Measurements from ENCODE around the gene PTPN22. TPM values are rescaled to one million over a fixed set of nuclear protein-coding genes. Genes with fewer than 3 reads are reported as not detected.
A peak's percentile ranks its signal among the peaks of the same experiment; 100 is the strongest.

The PTPN22 gene
- 10 to 100 TPM; 62.8 to 74.6 TPM for total RNA-seq

DNA sequence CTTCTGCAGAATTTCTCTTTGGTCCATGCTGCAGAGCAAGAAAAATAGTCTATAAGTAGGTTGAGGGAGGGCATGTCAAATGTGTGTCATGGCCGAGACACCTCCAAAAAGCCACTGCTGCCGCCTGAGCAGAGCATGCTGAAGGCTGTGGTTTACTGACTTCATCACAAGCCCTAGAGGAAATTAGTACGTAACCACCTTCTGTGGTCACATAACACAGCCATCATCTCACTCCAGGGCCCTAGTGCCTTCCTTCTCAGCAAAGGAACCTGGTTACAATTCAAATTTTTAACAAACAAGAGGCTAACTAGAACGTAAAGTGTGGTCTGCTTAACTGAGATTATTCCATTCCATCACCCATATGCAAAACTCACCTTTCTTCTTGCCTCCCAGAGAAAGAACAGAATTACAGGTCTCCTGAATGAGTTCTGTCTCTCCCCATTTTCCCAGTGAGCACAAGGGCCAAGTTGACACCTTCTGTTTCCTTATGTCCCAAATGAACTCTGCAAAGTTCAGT is at the start of gene PTPN22:
TSS of gene PTPN22 (minus strand) at position 116 of the 517 bp plus-strand sequence.
- no peaks in the 10 kb centered on the region for H3K27me3 Mint-ChIP-seq
- CTCF ChIA-PET, result no interaction called here
- POLR2A ChIA-PET, result interaction anchor here (0.9 kb wide), 1 partner anchor 32 kb away, joined by 3 read pairs; the partner anchor contains the start of gene AP4B1

DNA sequence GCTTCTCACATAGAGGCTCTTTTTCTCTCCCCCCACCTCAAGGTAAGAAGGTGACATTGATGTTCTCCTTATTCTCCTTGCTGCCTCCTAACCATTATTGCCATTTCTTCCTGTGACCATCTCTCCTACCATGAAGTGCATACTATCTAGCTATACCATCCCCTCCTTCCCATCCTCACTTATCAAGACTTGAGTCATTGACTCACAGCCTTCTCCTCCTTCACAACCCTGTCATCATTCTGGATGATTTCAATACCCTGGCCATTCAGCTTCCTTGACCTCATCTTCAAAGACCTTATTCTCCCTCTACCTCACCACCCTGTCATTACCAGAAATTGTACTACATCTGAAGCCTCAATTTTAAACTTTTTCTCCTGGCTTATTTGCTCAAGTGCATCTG is 46.7 kb upstream of the PTPN22 start:
- DNase-seq, result no peak
- POLR2A ChIA-PET, result no interaction called here
- CTCF ChIA-PET, result interaction anchor here (0.6 to 1.1 kb wide), 4 partner anchors 12 to 1322 kb away, joined by 3 read pairs; no protein-coding TSS in a partner anchor
- Mint-ChIP-seq H3K27me3 (peaks cover 6% of the 10 kb centered on the region), H3K9me3 (no peaks in the 10 kb centered on the region), H3K36me3 (ENCODE audit: low read depth) (peaks cover 12% of the 10 kb centered on the region), H3K4me3 (no peak overlapping the region), H3K4me1 (no peaks in the 10 kb centered on the region), H3K27ac (no peak overlapping the region)

More for the DNA sequence above, at the start of gene PTPN22:
- Mint-ChIP-seq H3K27ac (peak within 1 kb of the TSS; percentile 98), H3K9me3 (no peaks in the 10 kb centered on the region), H3K4me3 (peak within 1 kb of the TSS; percentile 92), H3K4me1 (peaks cover 73% of the 10 kb centered on the region), H3K36me3 (ENCODE audit: low read depth) (peaks cover 36% of the 10 kb centered on the region)
- DNase-seq, result peak; percentile 90

DNA sequence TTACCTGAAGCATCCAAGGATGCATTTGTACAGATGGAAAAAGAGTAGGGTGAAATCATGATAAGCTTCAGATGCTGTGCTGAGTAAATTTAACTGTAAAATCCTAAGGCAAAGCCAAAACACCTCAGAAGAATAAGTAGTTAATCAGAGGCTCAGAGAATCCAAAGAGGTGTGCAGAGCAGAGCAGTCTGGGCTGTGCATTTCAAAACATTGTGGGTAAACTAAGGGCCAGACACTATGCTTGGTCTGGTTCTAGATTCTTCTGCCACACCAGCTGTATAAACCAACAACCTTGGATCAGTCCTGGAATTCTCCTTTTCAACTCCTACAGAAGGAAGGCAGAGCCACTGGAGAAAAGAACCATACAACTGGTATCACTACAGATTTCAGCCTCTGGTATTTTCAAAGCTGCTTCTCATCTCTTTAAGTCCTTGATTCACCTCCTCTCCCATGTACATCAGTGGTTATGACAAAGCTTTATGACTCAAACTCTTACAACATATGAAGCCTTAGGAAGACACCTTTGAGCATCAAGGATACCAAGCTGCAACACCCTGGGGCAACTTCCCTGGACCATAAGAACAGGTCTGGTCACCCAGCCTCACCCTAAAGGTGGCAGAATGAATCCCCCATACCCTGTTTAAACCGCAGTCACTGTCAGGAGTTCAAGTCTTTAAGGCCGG is 46.0 kb upstream of the PTPN22 start:
- Mint-ChIP-seq H3K27ac (no peak overlapping the region), H3K4me3 (no peak overlapping the region), H3K36me3 (ENCODE audit: low read depth) (peaks cover 14% of the 10 kb centered on the region), H3K27me3 (peaks cover 2% of the 10 kb centered on the region), H3K9me3 (no peaks in the 10 kb centered on the region), H3K4me1 (no peaks in the 10 kb centered on the region)
- ChIA-PET CTCF (interaction anchor here (0.7 to 1.6 kb wide), 6 partner anchors 11 to 132 kb away, joined by 3 to 5 read pairs (median 3); partner anchors contain the start of gene HIPK1), POLR2A (no interaction called here)
- no peak for DNase-seq

DNA sequence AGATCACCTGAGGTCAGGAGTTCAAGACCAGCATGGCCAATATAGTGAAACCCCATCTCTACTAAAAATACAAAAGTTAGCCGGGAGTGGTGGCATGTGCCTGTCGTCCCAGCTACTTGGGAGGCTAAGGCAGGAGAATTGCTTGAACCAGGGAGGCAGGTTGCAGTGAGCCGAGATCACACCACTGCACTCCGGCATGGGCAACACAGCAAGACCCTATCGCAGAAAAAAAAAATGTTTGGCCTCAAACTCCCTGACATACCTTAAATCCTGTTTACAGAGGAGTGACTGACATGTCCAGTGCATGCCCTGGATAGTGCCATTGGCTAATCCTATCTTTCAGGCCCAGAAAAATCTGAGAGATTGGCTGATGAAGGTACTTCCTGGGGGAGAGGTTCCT is 45.5 kb upstream of the PTPN22 start:
- no peak overlapping the region for H3K4me3 Mint-ChIP-seq
- no peaks in the 10 kb centered on the region for H3K4me1 Mint-ChIP-seq
- ChIA-PET POLR2A (no interaction called here), CTCF (interaction anchor here (0.7 to 1.8 kb wide), 5 partner anchors 11 to 17 kb away, joined by 3 to 8 read pairs (median 3); partner anchors contain the start of genes AP4B1, DCLRE1B and HIPK1)
- H3K9me3 Mint-ChIP-seq, result no peaks in the 10 kb centered on the region
- no peak overlapping the region for H3K27ac Mint-ChIP-seq
- DNase-seq, result no peak
- H3K27me3 Mint-ChIP-seq, result no peaks in the 10 kb centered on the region
- H3K36me3 Mint-ChIP-seq (ENCODE audit: low read depth), result peaks cover 16% of the 10 kb centered on the region

DNA sequence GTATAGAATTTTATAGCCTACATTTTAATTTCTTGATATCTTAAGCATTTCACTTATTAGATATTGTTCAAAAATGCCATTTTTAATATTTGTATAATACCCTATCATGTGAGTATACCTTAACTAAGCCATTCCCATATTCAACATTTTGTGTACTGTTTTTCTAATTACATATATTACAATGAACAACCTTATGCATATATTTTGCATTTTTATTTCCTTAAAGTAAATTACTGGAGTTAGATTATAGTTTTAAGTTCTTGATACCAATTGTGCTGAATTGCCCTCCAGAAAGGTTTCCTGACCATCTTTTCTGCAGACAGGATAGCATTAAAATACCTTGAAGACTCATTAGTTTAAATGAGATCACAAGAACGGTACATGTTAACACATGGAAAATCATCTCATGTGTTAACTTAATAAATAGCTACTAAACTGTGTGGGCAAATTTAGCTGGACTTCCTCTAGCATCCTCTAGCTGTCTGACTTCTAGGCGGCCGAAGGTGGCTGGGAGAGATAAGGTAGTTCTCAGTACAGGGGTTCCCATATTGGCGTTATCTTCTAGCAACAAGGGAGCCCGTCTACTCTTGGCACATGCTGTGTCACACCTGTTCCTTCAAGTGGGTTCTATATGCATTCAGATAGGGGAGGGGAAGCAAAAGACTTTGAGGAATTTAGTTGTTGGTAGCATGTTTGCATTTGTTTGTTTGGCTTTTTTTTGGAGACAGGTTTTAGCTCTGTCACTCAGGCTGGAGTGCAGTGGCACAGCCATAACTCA is 42.6 kb upstream of the PTPN22 start:
- H3K27me3 Mint-ChIP-seq, result no peaks in the 10 kb centered on the region
- no peak overlapping the region for H3K4me3 Mint-ChIP-seq
- DNase-seq, result no peak
- H3K27ac Mint-ChIP-seq, result no peak overlapping the region
- H3K9me3 Mint-ChIP-seq, result no peaks in the 10 kb centered on the region
- CTCF ChIA-PET, result interaction anchor here (0.6 to 1.2 kb wide), 3 partner anchors 10 to 654 kb away, joined by 3 to 5 read pairs (median 3); partner anchors contain the start of genes AP4B1 and HIPK1
- H3K4me1 Mint-ChIP-seq, result peaks cover 13% of the 10 kb centered on the region
- H3K36me3 Mint-ChIP-seq (ENCODE audit: low read depth), result peaks cover 40% of the 10 kb centered on the region
- POLR2A ChIA-PET, result no interaction called here

DNA sequence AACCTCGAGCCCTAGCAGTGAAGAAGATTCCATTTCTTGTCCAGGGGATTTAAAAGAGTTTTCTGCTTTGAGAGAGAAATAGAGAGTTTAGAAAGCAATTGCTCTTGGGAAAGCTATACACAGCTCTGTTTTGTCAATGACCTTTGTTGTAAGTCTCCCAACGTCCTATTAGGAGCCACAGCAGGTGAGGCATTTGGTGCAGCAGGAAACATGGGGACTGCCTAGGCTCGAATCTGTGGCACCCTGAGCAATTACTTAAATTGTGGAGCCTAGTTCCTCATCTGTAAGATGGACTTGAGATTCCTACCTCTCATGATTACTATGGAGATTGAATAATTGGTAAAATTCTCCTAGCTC is 41.8 kb upstream of the PTPN22 start:
- POLR2A ChIA-PET, result no interaction called here

DNA sequence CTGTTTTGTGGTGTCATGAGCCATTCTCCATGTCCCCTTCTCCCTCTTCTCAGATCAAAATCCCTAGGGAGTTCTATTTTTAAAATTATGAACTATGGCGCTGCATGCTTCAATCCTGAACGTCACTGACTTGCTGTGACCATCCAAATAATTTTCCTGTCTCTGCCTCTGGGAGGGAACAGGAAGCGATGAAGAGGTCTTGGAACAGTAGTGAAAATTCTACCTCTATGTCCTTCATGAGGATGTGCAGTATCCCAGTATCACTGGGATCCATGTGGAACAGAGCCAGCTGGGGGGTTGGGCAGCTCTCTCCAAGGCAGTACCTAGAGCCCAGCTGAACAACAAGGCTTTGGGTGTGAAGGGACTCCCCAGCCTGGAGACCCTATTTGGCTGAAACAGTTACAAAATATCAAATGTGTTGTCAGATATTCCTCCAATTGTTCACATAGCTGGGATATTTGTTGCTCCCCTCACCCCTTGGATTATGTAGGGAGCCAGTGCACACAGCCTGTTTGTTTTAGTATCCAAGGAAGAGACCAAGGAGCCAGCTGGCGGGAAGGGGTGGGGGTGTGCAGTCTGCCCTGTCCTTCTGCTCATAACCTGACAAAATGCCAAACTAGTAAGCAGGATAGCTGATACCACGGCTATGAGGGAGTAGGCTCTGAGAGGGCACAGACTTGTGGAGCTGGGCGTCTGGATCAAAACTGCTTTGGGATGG is 41.2 kb upstream of the PTPN22 start:
- Mint-ChIP-seq H3K4me3 (no peak overlapping the region), H3K27me3 (no peaks in the 10 kb centered on the region), H3K9me3 (no peaks in the 10 kb centered on the region), H3K36me3 (ENCODE audit: low read depth) (peaks cover 49% of the 10 kb centered on the region), H3K27ac (no peak overlapping the region), H3K4me1 (peaks cover 22% of the 10 kb centered on the region)
- CTCF ChIA-PET, result interaction anchor here (0.8 to 1.3 kb wide), 3 partner anchors 15 to 77 kb away, joined by 3 to 6 read pairs (median 5); partner anchors contain the start of gene HIPK1
- no peak for DNase-seq
- POLR2A ChIA-PET, result no interaction called here

More for the DNA sequence above, 41.8 kb upstream of the PTPN22 start:
- H3K4me3 Mint-ChIP-seq, result no peak overlapping the region
- H3K4me1 Mint-ChIP-seq, result peaks cover 18% of the 10 kb centered on the region
- peaks cover 44% of the 10 kb centered on the region for H3K36me3 Mint-ChIP-seq (ENCODE audit: low read depth)
- no peaks in the 10 kb centered on the region for H3K9me3 Mint-ChIP-seq
- no peak overlapping the region for H3K27ac Mint-ChIP-seq
- no peaks in the 10 kb centered on the region for H3K27me3 Mint-ChIP-seq
- CTCF ChIA-PET, result interaction anchor here (0.8 to 1.2 kb wide), 3 partner anchors 9 to 17 kb away, joined by 3 to 6 read pairs (median 5); partner anchors contain the start of genes AP4B1 and HIPK1
- DNase-seq, result no peak

DNA sequence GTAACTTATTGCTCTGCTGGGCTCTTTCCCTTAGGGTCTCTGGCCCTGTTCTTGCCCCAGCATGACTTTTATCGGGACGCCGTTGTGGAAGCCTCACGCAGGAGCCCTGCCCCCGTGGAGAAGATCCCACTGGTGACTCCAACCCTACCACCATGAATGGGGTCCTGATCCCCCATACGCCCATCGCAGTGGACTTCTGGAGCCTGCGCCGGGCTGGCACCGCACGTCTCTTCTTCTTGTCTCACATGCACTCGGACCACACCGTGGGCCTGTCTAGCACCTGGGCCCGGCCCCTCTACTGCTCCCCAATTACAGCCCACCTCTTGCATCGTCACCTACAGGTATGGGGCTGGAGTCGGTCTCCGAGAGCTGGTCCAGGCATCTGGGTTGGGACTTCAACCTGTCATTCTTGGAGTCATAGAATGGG is 33.9 kb upstream of the PTPN22 start:
- Mint-ChIP-seq H3K36me3 (ENCODE audit: low read depth) (peaks cover 54% of the 10 kb centered on the region), H3K4me1 (peaks cover 63% of the 10 kb centered on the region), H3K27me3 (no peaks in the 10 kb centered on the region), H3K27ac (peak overlapping the region; percentile 96), H3K4me3 (peak overlapping the region; percentile 89), H3K9me3 (no peaks in the 10 kb centered on the region)
- peak; percentile 31 for DNase-seq
- POLR2A ChIA-PET, result interaction anchor here (0.8 to 2.2 kb wide), 2 partner anchors 23 to 24 kb away, joined by 7 to 10 read pairs; partner anchors contain the start of gene HIPK1
- CTCF ChIA-PET, result interaction anchor here (0.8 to 5.9 kb wide), 8 partner anchors 9 to 69 kb away, joined by 3 to 38 read pairs (median 4); partner anchors contain the start of gene HIPK1

DNA sequence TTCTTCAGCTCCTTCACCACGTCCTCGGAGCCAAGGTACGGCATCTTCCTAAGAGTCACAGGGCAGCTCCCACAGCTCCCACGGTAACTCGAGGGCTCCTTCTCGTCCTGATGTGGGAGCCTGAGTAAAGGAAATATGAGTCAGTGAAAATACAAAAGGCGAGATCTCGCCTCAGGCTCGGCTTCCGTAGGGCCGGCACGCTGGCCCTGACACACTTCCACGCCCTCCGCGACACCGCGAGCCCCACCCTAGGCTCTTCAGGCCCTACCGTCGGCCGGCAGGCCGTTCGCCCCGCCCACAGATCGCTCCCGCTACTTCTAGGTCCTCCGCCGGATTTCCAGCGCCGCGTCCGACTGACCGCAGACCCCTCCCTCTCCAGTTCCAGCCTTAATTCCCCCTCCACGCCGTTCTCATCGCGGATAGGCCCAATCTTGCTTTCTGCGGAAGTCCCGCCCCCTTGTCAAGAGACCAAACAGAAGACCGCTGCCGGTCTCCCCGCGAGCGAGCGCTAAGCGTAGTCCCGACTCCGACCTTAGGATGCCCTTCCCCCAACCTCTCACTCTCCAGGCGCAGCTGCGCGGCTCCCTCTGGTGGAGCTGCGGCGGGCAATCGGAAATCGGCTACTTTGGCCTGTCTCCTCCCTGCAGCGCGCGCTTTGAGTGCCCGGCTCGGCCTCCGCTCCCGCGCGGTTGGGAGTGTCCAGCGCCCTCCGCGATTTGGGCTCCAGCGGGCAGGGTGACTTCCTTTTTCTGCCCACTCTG is 33.3 kb upstream of the PTPN22 start, which contains the start of the genes AP4B1 and DCLRE1B:
TSS of gene AP4B1 (minus strand) at position 126 of the 761 bp plus-strand sequence. CDS start at position 44, 82 bp downstream.
TSS of gene DCLRE1B (plus strand) at position 653 of the 761 bp plus-strand sequence. CDS start 261 bp downstream, outside the sequence.
- no peaks in the 10 kb centered on the region for H3K27me3 Mint-ChIP-seq
- H3K36me3 Mint-ChIP-seq (ENCODE audit: low read depth), result peaks cover 53% of the 10 kb centered on the region
- H3K9me3 Mint-ChIP-seq, result no peaks in the 10 kb centered on the region
- ChIA-PET CTCF (interaction anchor here (0.6 to 5.9 kb wide), 17 partner anchors 9 to 152 kb away, joined by 3 to 38 read pairs (median 4); partner anchors contain the start of genes HIPK1 and RSBN1), POLR2A (interaction anchor here (0.6 to 2.2 kb wide), 6 partner anchors 24 to 71 kb away, joined by 3 to 10 read pairs (median 4); partner anchors contain the start of gene HIPK1)
- DNase-seq, result peak; percentile 99
- H3K4me1 Mint-ChIP-seq, result peaks cover 62% of the 10 kb centered on the region
- peak within 1 kb of the TSS; percentile 96 for H3K27ac Mint-ChIP-seq
- peak within 1 kb of the TSS; percentile 89 for H3K4me3 Mint-ChIP-seq

DNA sequence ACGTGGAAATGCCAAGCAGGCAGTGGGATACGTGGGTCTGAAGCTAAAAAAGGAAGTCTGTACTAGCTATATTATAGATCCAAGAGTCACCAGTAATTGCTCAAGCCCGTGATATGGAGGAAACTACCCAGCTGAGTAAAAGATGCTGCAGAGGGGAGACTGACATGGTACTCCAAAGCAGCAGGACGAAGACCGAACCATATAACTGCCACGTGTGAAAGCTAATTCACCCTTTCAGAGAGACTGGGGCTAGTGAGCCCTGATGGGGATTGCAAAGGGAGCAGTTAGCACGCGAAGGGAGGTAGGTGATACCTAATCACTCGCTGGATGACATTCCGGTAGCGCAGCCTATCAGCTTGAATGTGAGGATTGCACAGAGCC is 32.8 kb upstream of the PTPN22 start:
- Mint-ChIP-seq H3K9me3 (no peaks in the 10 kb centered on the region), H3K4me1 (peaks cover 64% of the 10 kb centered on the region), H3K36me3 (ENCODE audit: low read depth) (peaks cover 54% of the 10 kb centered on the region), H3K4me3 (peak overlapping the region; percentile 89), H3K27me3 (no peaks in the 10 kb centered on the region), H3K27ac (peak overlapping the region; percentile 96)
- DNase-seq, result peak; percentile 75
- CTCF ChIA-PET, result interaction anchor here (0.8 to 5.9 kb wide), 14 partner anchors 8 to 92 kb away, joined by 3 to 38 read pairs (median 4); partner anchors contain the start of genes HIPK1 and RSBN1
- POLR2A ChIA-PET, result interaction anchor here (0.6 to 2.2 kb wide), 7 partner anchors 25 to 93 kb away, joined by 3 to 10 read pairs (median 4); partner anchors contain the start of gene HIPK1

Data from activated CD4-positive, alpha-beta T cell treated with anti-CD3 and anti-CD28 coated beads, Interleukin-2, amount 10 ng/mL, durations not matched to agents 7 days and 5 days (primary cell).